H9 (cell line): ENCODE data around the gene AR. TPM values are rescaled to one million over a fixed set of nuclear protein-coding genes. Genes with fewer than 3 reads are reported as not detected.

Experiments used
- DNase-seq: peaks from one replicate; pipeline ENCODE4 v3.0.0-alpha.2; 2017
- H2AFZ ChIP-seq: one replicate; pipeline ENCODE4 v1.6.1; 2013; ENCODE audit warnings: mild to moderate bottlenecking, low read length, control low read depth, moderate library complexity
- H2AK5ac ChIP-seq: 2 replicates; pipeline ENCODE4 v1.6.1; 2013; ENCODE audit warnings: low read length, control low read depth, mixed read lengths; ENCODE audit not compliant: insufficient read length
- H2BK120ac ChIP-seq: one replicate; pipeline ENCODE4 v1.6.1; 2013; ENCODE audit warnings: low read depth, mild to moderate bottlenecking, low read length, control low read depth, inconsistent platforms; ENCODE audit not compliant: poor library complexity, severe bottlenecking
- H2BK12ac ChIP-seq: 2 replicates; pipeline ENCODE4 v1.6.1; 2013; ENCODE audit warnings: low read length, control low read depth, mixed read lengths, low read depth; ENCODE audit not compliant: insufficient read length
- H2BK15ac ChIP-seq: 2 replicates; pipeline ENCODE4 v1.6.1; 2013; ENCODE audit warnings: low read depth, low read length, control low read depth
- H2BK20ac ChIP-seq: one replicate; pipeline ENCODE4 v1.6.1; 2013; ENCODE audit warnings: low read depth, mild to moderate bottlenecking, low read length, control low read depth, inconsistent platforms; ENCODE audit not compliant: poor library complexity, severe bottlenecking
- H2BK5ac ChIP-seq: 2 replicates; pipeline ENCODE4 v1.6.1; 2013; ENCODE audit warnings: low read length, control low read depth, mixed read lengths; ENCODE audit not compliant: insufficient read length
- H3K14ac ChIP-seq: 2 replicates; pipeline ENCODE4 v1.6.1; 2013; ENCODE audit warnings: low read length, control low read depth; ENCODE audit not compliant: insufficient read depth
- H3K18ac ChIP-seq: 2 replicates; pipeline ENCODE4 v1.6.1; 2013; ENCODE audit warnings: low read depth, mild to moderate bottlenecking, mixed read lengths, low read length, control low read depth; ENCODE audit not compliant: insufficient read length
- H3K23ac ChIP-seq: 2 replicates; pipeline ENCODE4 v1.6.1; 2013; ENCODE audit warnings: low read length, control low read depth, mixed read lengths, low read depth; ENCODE audit not compliant: insufficient read length
- H3K23me2 ChIP-seq: 2 replicates; pipeline ENCODE4 v1.6.1; 2013; ENCODE audit warnings: low read depth, mild to moderate bottlenecking, mixed read lengths, low read length, control low read depth; ENCODE audit not compliant: insufficient read length, poor library complexity, severe bottlenecking
- H3K27ac ChIP-seq: 2 replicates; pipeline ENCODE4 v1.5.1; 2013; ENCODE audit warnings: low read length, control low read depth, mixed read lengths, low read depth; ENCODE audit not compliant: insufficient read length
- H3K27me3 ChIP-seq: 2 replicates; pipeline ENCODE4 v1.6.1; 2013; ENCODE audit warnings: low read length, control low read depth, inconsistent platforms; ENCODE audit not compliant: insufficient read depth
- H3K4ac ChIP-seq: 2 replicates; pipeline ENCODE4 v1.6.1; 2013; ENCODE audit warnings: low read depth, mild to moderate bottlenecking, control low read depth, inconsistent platforms, low read length, moderate library complexity
- H3K4me1 ChIP-seq: 2 replicates; pipeline ENCODE4 v1.6.1; 2013; ENCODE audit warnings: low read length, control low read depth, inconsistent platforms; ENCODE audit not compliant: insufficient read depth
- H3K4me2 ChIP-seq: 2 replicates; pipeline ENCODE4 v1.6.1; 2013; ENCODE audit warnings: low read length, control low read depth, mixed read lengths; ENCODE audit not compliant: insufficient read length, insufficient read depth
- H3K56ac ChIP-seq: 2 replicates; pipeline ENCODE4 v1.6.1; 2013; ENCODE audit warnings: low read depth, mild to moderate bottlenecking, mixed read lengths, low read length, control low read depth; ENCODE audit not compliant: insufficient read length
- H3K79me1 ChIP-seq: 2 replicates; pipeline ENCODE4 v1.6.1; 2013; ENCODE audit warnings: low read depth, mild to moderate bottlenecking, moderate library complexity, low read length, control low read depth, inconsistent platforms; ENCODE audit not compliant: insufficient read depth, poor library complexity, severe bottlenecking
- H3K79me2 ChIP-seq: 2 replicates; pipeline ENCODE4 v1.6.1; 2013; ENCODE audit warnings: low read length, control low read depth, inconsistent platforms; ENCODE audit not compliant: insufficient read depth
- H3K9ac ChIP-seq: 2 replicates; pipeline ENCODE4 v1.6.1; 2013; ENCODE audit warnings: low read length, control low read depth, mixed read lengths; ENCODE audit not compliant: insufficient read length; ENCODE audit errors: extremely low read depth
- H3K9me3 ChIP-seq: one replicate; pipeline ENCODE4 v1.6.1; 2013; ENCODE audit warnings: low read depth, low read length, inconsistent platforms; ENCODE audit not compliant: control insufficient read depth
- H3T11ph ChIP-seq: one replicate; pipeline ENCODE4 v1.6.1; 2013; ENCODE audit warnings: mild to moderate bottlenecking, low read length, control low read depth, inconsistent platforms
- H4K20me1 ChIP-seq: one replicate; pipeline ENCODE4 v1.6.1; 2013; ENCODE audit not compliant: control insufficient read depth, insufficient read length, insufficient read depth
- H4K5ac ChIP-seq: 2 replicates; pipeline ENCODE4 v1.6.1; 2013; ENCODE audit warnings: low read depth, mild to moderate bottlenecking, mixed read lengths, low read length, control low read depth; ENCODE audit not compliant: insufficient read length
- H4K8ac ChIP-seq: replicated peaks from 2 replicates; pipeline ENCODE4 v1.6.1; 2013; ENCODE audit warnings: low read length, control low read depth, mixed read lengths, low read depth; ENCODE audit not compliant: insufficient read length
- H4K91ac ChIP-seq: 2 replicates; pipeline ENCODE4 v1.6.1; 2013; ENCODE audit warnings: low read depth, mild to moderate bottlenecking, moderate library complexity, mixed read lengths, low read length, control low read depth; ENCODE audit not compliant: insufficient read length
- H3K27ac Mint-ChIP-seq, 3 experiments: 2 replicates in 2 of 3; 3 replicates in 1 of 3; pipeline ENCODE4 v1.8.0; 2020 to 2021; ENCODE audit warnings: mixed read lengths in 3 of 3, mild to moderate bottlenecking in 1 of 3, moderate library complexity in 1 of 3
- H3K27me3 Mint-ChIP-seq: 2 replicates; pipeline ENCODE4 v1.8.0; 2021; ENCODE audit warnings: low read depth, mild to moderate bottlenecking, moderate library complexity, mixed read lengths
- H3K36me3 Mint-ChIP-seq, 3 experiments: 2 replicates in 2 of 3; 3 replicates in 1 of 3; pipeline ENCODE4 v1.8.0; 2020 to 2021; ENCODE audit warnings: low read depth in 3 of 3, mixed read lengths in 3 of 3; ENCODE audit not compliant: insufficient read depth in 1 of 3
- H3K4me1 Mint-ChIP-seq, 2 experiments: 2 replicates each; pipeline ENCODE4 v1.8.0; 2020; ENCODE audit warnings: mixed read lengths in 2 of 2
- H3K4me3 Mint-ChIP-seq, 2 experiments: 2 replicates in 1 of 2; 3 replicates in 1 of 2; pipeline ENCODE4 v1.8.0; 2020 to 2021; ENCODE audit warnings: mild to moderate bottlenecking in 2 of 2, mixed read lengths in 2 of 2, moderate library complexity in 1 of 2
- H3K9me3 Mint-ChIP-seq, 2 experiments: 2 replicates in 1 of 2; 3 replicates in 1 of 2; pipeline ENCODE4 v1.8.0; 2020; ENCODE audit warnings: mild to moderate bottlenecking in 2 of 2, mixed read lengths in 2 of 2, moderate library complexity in 1 of 2
- CTCF ChIP-seq: fragments of 200-600 bp; sonication (generic); conservative IDR thresholded peaks from 3 replicates; pipeline ENCODE4 v1.8.0; 2021; ENCODE audit warnings: antibody characterized with exemption, mild to moderate bottlenecking
- WGBS: extraction: QIAGEN DNeasy Blood & Tissue Kit; methylation state at CpG from one replicate; pipeline ENCODE4 v1.1.7; 2013; ENCODE audit warnings: missing lambda C conversion rate, low lambda C conversion rate, mixed read lengths; ENCODE audit not compliant: insufficient read length; ENCODE audit errors: extremely low coverage; 5-methylcytosine and 5-hydroxymethylcytosine counted together
- total RNA-seq: library from RNA; stranded (reverse); gene quantifications from 2 replicates; pipeline ENCODE4 v1.2.1, GENCODE V29; 2021

Gene AR
- total RNA-seq, 1 experiment from 2014 or later = 3.5 TPM

DNA sequence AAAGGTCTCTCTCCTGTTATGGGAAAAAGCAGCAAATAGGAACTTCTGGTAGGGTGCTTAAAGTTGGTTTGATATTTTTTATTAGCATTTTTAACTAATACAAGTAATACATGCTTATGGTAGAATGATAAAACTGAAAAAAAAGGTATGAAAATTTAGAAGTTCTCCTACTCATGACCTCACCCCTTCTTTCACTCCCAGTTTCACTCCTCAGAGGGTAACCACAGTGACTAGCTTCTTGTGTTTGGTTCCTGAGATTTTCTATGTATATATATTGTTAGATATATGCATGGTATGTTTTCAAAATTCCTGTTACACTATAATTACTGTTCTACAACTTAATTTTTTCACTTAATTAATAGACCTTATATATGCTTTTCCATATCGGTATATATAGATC lies 66.5 kb downstream of the AR start:
- no peak for TF ChIP-seq CTCF
- Histone ChIP-seq H3K23ac (no peak overlapping the region), H3K23me2 (no peaks in the 10 kb centered on the region), H2BK12ac (no peak overlapping the region), H3K27ac (no peak overlapping the region), H4K5ac (no peak overlapping the region), H3K18ac (no peak overlapping the region), H3K9me3 (peaks cover 24% of the 10 kb centered on the region), H3K4ac (no peak overlapping the region), H3K27me3 (no peaks in the 10 kb centered on the region), H3K56ac (no peak overlapping the region), H2BK15ac (no peak overlapping the region), H2BK5ac (no peak overlapping the region), H4K20me1 (no peaks in the 10 kb centered on the region), H2AK5ac (no peak overlapping the region), H2BK120ac (no peak overlapping the region), H3K14ac (no peak overlapping the region), H3K4me1 (no peaks in the 10 kb centered on the region; the same call in 1 of the 2 replicates), H4K91ac (no peak overlapping the region), H2BK20ac (no peak overlapping the region), H3K79me2 (no peaks in the 10 kb centered on the region), H2AFZ (no peak overlapping the region), H3K79me1 (no peaks in the 10 kb centered on the region), H4K8ac (no peak overlapping the region), H3K4me2 (no peak overlapping the region), H3K9ac (no peak overlapping the region), H3T11ph (no peak overlapping the region)
- H3K27ac Mint-ChIP-seq = no peak overlapping the region
- no CpG with 5 or more reads among the region's 1 CpG for WGBS
- no peak overlapping the region for H3K4me3 Mint-ChIP-seq
- peaks cover 0 to 5% (median 4%) of the 10 kb centered on the region in 3 experiments; a peak in 4 of 7 replicates for H3K36me3 Mint-ChIP-seq
- H3K4me1 Mint-ChIP-seq = peaks cover 6 to 7% of the 10 kb centered on the region in 2 experiments
- peaks cover 45 to 50% of the 10 kb centered on the region in 2 experiments for H3K9me3 Mint-ChIP-seq
- no peak for DNase-seq
- H3K27me3 Mint-ChIP-seq = no peaks in the 10 kb centered on the region
